Measurements from ENCODE around the gene CDCA8.

- no peak for TF ChIP-seq CTCF (IDR thresholded peaks at IDR 0.05; ENCODE audit: low read length)
- no peak for TF ChIP-seq EZH2 (IDR thresholded peaks at IDR 0.05; ENCODE audit: borderline replicate concordance, low read length)
Observed at GRCh38 chr1:37752583-37753471, 60.5 kb downstream of the CDCA8 start.

All from OCI-LY1 (cell line).